GM20431 (cell line): ENCODE data around the gene PRAF2.

Experiments used
- in situ Hi-C: fragments of 300-500 bp; cut with MseI, MboI; formaldehyde crosslinking; loops from one replicate; pipeline ENCODE4 v1.15.0; 2020; ENCODE audit warnings: low sequenced_read_pairs; ENCODE audit not compliant: unreplicated experiment

Gene PRAF2

DNA sequence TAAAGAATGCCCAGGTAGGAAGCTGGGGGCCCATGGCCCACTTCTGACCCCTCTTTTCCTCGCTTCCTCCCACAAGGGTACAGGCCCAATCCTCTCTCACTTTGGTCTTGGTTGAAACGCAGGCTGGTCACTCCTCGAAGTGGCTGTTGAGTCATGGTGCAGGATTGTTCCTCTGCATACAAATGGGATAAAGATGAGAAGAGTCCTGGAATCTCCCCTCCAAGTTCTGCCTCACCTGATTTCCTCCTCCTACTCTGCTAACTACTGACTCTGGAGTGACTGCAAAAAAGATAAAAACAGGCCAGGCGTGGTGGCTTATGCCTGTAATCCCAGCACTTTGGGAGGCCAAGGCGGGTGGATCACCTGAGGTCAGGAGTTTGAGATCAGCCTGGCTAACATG, 4.1 kb upstream of the PRAF2 start:
- in situ Hi-C loops = no loop called here

DNA sequence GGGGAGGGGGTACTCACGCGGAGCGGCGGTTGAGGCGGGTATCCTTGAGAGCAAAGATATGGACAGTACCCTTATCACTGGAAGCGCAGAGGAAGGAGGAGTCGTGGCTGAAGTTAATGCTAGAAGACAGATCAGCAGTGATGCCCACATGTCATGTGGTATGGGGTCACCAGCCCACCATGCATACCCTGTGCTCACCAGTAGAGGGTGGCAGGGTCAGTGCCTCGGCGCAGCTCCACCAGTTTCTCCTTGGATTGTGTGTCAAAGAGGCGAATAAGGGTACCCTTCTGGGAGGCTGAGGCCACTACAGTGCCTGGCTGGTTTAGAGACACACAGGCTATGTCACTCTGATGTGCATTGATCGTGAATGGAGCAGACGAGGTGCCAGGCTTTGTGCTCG, 1.5 kb upstream of the PRAF2 start:
- in situ Hi-C loops = no loop called here

DNA sequence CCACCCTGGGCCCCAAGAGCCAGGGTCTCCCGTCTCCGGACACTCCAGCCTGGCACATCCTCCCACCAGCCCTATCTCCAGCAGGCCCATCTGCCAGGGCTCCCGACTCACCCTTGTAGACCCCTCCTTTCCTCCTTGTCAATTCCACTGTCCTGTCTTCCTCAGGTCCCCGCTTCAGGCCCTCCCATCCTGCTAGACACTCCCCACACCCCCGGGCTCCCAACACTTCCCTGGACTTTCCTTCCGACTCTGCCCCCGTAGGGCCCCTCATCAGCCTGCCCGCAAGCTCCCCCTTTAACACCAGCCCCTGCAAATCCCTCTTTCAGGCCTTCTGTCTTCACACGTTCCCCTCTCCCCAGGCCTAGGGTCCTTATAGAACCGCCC, 1.1 kb downstream of the PRAF2 start:
- in situ Hi-C loops = no loop called here

DNA sequence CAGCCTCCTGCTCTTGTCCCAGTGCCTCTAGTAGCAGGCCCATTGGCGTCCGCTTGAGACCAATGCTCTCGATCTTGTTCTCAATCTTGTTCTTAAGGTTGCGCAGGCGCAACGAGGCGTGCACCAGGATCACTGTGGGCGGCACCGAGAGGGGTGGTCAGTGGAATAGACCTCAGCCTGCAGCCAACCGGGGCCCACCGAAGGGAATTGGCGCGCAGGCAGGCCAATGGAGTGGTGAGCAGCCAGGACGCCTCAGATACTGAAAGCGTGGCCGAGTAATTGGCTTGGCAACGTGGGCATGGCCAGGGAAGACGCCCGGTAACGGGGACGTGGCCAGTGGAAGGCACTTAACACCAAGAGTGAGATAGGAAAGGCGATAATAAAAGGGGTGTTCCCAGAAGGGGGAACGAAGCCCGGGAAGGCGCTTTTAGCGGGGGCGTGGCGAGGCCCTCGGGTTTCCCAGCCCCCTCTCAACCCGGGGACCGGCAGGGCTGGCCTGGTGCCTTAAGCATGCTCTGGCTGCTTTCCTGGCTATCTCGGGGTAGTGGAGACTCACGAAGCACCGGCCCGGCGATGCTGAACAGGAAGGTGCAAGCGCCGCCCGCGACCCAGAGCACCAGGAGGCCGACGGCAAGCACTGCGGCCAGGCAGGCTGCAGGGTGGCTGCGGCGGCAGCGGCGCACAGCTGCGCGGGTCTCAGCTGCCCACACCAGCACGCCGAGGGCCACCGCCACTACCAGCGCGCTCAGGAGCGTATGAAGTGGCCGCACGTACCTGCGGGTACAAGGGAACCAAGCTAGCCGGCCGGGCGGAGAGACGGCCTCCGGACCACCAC, 1.7 kb downstream of the PRAF2 start:
- in situ Hi-C loops = no loop called here

DNA sequence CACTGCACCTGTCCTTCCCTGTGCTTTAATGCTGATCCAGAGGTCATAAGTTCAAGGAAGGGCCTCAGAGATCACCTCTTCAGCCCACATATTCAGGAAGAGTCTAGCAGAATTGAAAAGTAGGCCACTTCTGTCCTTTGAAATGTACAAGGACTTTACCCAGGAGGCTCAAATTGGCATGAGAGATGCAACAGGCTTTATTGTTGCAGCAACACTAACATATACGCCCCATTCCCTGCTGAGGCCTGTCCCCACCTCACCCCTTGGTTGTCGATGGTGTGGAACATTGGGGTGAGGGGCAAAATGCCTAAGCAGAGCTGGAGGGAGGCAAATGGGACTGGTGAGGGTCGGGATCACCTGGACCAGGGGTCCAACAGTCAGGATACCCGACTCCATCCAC, 2.8 kb downstream of the PRAF2 start:
- in situ Hi-C loops = no loop called here

DNA sequence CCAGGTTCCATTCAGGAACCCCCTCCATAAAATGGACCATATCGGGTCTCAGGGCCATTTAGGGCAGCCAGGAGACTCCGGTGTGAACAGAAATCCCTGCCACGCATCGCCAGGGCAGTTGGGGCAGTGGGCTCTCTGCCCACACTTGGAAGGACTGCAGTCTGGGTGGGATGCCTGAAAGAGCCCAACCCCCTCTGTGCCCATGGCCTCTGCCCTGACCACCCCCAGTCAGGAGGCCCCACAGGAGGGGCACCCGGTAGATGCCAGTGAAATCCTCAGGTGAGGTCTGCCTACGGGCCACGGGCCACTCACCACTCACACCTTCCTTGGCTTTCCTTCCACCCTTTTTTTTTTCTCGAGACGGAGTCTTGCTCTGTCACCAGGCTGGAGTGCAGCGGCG, 4.8 kb downstream of the PRAF2 start:
- in situ Hi-C loops = no loop called here

DNA sequence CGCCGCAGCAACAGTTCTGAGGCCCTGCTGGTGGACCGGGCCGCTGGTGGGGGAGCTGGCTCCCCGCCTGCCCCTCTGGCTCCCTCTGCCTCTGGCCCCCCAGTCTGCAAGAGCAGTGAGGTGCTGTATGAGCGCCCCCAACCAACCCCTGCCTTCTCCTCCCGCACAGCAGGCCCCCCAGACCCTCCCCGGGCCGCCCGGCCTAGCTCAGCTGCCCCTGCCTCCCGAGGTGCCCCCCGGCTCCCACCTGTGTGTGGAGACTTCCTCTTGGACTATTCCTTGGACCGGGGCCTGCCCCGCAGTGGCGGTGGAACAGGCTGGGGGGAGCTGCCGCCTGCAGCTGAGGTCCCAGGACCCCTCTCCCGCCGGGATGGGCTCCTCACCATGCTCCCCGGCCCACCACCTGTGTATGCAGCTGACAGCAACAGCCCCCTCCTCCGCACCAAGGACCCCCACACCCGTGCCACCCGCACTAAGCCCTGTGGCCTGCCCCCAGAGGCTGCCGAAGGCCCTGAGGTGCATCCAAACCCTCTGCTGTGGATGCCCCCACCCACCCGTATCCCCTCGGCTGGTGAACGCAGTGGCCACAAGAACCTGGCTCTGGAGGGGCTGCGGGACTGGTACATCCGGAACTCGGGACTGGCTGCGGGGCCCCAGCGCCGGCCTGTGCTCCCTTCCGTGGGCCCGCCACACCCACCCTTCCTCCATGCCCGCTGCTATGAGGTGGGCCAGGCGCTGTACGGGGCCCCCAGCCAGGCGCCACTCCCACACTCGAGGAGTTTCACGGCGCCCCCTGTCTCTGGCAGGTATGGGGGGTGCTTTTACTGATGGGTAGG, 6.3 kb downstream of the PRAF2 start:
- in situ Hi-C loops = no loop called here

DNA sequence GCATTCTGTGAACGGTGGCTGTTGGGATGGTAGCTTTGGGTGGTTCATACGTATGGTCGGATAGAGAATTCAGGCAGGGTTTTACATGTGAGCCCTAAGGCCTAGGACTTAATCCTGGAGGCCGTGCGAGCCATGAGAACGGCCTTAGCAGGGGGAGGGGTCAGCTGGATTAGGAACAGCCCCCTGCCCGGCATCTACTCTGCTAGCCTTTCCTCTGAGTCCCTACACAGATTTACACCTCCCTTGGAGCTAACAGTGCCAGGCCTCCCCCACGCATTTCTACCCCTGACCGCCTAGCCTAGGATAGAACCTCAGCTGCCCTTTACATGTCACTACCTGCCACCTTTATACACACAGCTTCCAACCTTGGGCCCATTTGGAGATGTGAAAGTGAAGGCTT, 7.1 kb downstream of the PRAF2 start:
- in situ Hi-C loops = no loop called here

DNA sequence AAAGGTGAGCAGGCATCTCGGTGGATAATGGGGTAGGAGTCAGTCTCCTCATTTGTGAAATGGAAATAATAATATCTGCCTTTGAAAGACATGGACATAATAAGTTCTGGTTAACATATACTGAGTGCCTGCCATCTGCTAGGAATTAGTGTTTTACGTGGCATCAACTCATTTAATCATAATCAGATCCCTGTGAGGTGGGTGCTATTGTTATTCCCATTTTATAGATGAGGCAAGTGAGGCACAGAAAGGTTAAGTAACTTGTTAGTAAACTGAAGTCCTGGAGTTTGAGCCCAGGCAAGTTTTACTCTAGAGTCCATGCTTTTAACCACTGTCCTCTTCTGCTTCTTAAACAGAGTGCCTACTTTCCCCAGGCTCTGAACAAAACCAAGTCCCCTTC, 7.5 kb downstream of the PRAF2 start:
- in situ Hi-C loops = no loop called here

DNA sequence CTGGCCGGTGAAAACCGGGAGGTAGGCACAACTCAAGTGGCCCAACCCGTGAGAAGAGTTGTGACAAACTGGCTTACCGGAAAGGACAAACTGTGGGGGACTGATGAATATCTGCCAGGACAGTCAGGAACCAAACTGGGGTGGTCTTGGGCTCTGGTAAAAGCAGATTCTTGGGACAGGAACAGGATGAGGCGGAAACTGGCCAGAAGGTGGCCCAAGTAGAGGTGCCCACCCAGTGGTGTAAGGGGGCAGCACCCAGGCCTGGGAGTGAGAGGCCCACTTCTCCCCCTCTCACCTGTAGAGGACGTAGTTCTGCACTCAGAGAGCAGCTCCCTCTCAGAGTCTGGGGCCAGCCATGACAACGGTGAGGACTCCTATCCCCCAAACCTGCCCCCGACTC, 9.1 kb downstream of the PRAF2 start:
- in situ Hi-C loops = no loop called here

DNA sequence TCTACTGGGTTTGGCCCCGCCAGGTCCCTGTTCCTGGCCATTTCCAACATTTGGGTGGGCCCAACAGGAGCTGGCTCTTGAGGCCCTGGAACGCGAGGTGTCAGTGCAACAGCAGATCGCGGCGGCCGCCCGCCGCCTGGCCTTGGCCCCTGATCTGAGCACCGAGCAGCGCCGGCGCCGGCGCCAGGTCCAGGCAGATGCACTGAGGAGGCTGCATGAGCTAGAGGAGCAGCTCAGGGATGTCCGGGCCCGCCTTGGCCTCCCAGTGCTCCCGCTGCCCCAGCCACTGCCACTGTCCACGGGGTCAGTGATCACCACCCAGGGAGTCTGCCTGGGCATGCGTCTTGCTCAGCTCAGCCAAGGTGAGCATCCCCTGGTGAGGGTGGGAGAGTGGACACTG, 9.5 kb downstream of the PRAF2 start:
- in situ Hi-C loops = no loop called here

DNA sequence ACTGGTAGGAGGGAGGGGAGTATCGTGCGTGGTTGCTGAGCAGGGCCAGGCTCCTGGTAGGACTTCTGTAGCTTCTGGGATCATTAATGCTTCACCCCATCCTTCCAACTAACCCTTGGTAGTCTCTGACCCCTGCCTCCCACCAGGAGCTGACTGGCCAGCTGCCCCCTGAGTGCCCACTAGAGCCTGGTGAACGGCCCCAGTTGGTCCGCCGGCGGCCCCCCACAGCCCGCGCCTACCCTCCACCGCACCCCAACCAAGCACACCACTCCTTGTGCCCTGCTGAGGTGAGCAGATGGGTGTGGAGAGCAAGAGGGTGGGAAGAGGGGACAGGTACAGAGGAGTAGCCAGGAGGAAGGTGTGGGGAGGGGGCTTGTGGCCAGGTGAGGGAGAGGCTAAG, 10.1 kb downstream of the PRAF2 start:
- in situ Hi-C loops = no loop called here

DNA sequence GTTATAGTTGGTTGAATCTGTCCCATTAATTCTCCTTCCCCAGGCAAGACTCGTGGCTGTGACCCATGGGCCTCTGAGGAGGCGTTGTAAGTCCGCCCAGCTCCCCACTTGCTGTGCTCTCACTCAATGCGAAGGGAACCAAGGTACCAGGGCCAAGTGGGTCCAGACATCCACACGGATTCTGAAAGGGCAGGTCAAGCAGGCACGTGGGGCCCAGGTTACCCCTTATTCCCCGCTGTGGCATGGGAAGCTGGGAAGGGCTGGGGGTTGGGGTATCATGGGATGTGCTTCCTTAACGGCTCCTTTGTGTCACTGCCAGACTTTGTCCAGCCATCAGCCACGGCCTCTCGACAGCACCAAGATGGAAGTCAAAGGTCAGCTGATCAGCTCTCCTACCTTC, 11.9 kb downstream of the PRAF2 start:
- in situ Hi-C loops = no loop called here

DNA sequence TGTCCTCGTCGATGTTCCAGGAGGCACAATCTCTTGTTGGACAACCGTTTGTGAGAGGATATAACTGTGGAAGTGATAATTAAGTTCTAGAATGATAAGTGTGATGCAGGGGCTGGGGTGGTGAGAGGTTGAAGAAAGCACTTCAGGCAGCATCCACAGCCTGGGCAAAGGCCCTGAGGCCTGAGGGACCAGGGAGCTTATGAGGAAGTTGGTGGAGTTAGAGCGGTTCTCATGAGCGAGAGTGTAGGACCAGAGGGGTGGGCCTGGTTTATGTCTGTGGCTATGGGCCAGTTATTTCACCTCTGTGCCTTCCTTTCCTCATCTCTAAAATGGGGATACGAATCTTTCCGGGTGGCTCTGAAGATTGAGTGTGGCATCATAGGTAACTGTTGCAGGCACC, 12.3 kb downstream of the PRAF2 start:
- in situ Hi-C loops = no loop called here

DNA sequence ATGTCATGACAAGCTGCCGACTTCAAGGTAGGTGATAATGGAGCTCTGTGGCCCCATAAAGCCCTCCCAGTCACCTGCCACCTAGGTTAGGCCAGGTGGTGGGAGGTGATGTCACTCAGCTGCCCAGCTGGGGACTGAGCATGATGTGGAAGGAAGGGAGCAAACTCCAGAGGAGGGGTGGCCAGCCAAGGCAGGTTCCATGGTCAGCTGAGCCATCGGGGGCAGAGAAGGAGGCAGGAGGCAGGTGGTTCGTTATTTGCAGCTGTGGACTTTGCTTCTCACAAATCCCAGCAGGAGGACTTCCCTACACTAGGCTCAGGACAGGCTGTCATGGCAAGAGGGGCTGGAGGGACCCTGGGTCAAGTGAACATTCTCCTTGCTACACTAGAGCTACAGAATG, 12.9 kb downstream of the PRAF2 start:
- in situ Hi-C loops = no loop called here

DNA sequence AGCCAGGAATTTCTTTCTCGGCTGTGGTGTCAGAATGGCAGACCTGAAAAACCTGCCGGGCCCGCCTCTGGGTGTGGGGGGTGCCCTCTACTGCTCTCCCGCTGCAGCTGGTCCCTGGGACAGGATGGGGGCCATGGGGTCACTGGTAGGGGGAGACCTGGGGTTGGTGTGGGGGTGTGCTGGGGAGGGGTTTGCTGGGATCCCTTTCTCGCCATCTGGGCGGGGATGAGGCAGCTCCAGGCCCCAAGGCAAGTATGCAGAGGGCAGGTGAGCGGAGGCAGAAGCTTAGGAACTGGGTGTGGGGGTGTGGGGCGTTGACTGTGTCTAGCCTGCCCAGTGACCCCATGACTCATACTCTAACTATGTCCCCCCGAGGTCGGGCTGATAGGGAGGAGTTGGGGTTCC, 14.1 kb downstream of the PRAF2 start:
- in situ Hi-C loops = no loop called here

DNA sequence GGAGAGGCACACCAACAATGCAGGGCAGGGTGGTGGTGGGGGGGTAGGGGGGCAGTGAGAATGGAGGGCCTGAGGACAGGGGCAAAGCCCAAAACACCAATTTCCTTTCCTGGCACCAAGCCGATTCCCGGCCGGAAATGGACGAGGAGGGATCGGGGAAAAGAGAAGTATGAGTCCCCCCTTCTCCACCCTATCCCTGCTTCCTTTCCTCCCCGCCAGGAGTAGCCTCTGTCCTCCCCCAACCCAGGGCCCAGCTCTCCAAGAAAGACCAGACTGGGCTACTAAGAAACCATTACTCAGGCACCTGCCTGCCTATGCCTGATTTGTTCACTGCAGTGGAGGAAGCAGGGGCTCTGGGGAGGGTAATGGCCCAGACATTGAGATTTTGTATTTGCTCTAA, 14.6 kb downstream of the PRAF2 start:
- in situ Hi-C loops = no loop called here

DNA sequence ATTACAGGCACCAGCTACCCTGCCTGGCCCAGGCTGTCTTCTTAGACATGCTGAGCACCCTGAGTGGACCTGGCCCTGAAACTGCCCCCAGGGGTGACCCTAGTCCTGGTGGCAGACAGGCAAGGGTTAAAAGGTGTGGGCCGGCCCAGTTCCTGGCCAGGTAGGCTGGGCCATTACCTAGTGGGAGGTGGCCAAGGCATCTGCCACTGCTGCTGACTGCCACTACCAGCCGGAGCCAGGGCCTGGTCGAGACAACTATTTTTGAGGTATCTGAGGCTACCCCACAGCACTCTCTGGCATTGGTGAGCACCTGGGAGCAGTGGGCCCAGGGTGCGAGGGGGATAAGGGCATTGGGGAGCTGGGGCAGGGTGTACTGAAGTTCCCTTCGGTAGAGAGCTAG, 15.0 kb downstream of the PRAF2 start, which contains the start of gene CCDC120:
Gene CCDC120, plus strand, starts transcription at position 206 of the 400 bp plus-strand sequence. CDS start 3,043 bp downstream, outside the sequence.
- in situ Hi-C loops = no loop called here

DNA sequence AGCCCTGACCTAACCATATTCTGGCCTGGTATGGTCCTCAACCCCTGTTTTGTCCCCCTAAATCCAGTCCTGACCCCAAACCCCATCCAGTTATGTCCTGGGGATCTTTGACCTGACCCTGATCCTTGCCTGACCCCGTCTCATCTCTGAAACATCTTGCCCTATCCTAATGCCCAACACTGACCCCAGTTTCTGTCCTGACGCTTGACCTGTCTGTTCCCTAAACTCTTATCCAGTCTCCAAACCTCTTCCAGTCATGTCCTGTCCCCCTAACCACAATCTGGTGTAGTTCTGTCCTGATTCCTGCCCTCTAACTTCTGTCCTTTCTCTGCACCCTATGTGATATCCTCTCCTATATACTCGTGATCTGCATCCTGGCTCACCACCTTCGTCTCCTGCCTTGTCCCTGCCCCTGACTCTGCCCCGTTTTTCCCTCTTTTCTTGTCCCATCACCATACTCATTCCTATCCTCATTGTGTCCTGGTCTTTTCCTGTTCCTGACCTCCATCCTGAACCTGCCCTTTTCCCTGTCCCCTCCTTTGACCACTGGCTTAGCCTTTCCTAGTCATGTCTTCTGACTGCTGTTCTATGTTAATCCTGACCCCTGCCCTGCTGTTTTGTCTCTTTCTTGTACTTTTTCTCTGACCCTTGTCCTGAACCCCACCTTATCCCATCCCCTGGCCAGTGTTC, 19.6 kb downstream of the PRAF2 start:
- in situ Hi-C loops = no loop called here

DNA sequence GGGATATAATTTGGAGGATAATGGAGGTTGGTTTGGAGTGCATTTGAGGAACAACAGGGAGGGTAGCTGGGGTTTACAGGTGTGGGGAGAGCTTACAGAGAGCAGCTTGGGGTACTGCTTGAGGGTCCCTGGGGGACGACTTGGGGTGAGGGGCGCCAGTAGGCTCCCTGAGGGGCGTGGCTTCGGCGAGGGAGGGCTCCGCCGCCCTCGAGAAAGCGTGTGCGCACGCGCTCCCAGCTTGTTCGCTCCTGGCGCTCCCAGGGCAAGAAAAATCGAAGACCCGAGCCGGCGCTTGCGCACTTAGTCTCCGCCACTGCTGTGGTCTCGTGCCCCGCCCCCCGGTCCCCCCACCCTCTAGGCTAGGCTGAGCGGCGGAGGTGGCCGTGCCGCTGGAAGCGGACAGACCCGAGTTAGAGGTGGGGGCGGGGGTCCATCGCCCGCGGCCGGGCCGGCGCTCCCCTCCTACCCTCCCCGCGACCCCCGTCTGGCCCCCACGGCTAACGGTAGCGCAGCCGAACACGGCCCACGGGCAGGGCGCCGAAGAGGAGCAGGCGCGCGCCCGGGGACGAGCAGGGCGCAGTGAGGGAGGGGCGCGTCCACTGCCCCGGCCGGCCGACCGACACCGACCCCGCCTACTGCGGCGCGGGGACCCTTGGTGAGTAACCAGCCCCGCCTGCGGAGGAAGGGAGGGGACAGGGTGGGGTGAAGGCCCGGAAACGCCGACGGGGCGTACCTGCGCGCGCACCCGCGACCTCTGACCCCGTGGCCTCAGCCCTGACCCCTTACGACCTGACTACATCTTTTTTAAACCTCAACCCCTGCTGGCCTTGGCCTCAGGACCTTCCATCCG, 20.4 kb downstream of the PRAF2 start:
- in situ Hi-C loops = no loop called here
